NCI-H2171 (cell line): Measurements from ENCODE around the gene LDLRAD4.

Source experiments
- DNase-seq: peaks from one replicate; lab custom pipeline; 2025; lab: John Stamatoyannopoulos, UW

Gene LDLRAD4

DNA sequence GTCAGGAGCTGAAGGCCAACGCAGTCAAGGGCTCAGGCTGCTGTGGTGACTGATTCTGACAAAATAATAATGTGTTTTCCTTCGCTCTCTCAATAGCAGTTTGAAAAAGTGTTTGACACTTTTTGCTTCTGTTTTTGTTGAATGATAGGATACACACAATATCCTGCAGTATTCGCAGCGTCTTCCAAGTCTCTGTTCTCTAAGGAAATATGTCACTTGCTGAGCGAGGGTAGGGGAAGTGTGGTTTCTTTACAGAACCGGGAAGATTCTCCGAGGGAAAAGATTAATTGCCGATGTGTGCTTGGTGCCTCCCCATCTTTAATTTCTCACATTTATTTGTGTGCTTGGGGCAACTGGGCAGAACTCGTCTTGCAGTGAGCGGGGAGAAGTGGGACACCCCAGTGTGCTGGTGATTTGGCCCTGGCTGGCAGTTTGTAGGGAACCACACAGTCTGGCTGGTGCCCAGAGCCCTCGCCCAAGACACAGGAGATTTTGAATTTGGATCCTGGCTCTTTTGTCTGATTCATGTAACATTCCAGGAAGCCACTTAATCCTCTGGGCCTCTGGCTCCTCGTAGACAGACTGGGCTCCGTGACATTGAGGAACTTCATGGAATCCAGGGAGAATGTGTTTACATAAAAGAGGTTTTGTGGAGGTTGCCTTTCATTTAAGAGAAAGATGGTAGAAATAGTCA, 169.4 kb downstream of the LDLRAD4 start:
- no peak for DNase-seq

DNA sequence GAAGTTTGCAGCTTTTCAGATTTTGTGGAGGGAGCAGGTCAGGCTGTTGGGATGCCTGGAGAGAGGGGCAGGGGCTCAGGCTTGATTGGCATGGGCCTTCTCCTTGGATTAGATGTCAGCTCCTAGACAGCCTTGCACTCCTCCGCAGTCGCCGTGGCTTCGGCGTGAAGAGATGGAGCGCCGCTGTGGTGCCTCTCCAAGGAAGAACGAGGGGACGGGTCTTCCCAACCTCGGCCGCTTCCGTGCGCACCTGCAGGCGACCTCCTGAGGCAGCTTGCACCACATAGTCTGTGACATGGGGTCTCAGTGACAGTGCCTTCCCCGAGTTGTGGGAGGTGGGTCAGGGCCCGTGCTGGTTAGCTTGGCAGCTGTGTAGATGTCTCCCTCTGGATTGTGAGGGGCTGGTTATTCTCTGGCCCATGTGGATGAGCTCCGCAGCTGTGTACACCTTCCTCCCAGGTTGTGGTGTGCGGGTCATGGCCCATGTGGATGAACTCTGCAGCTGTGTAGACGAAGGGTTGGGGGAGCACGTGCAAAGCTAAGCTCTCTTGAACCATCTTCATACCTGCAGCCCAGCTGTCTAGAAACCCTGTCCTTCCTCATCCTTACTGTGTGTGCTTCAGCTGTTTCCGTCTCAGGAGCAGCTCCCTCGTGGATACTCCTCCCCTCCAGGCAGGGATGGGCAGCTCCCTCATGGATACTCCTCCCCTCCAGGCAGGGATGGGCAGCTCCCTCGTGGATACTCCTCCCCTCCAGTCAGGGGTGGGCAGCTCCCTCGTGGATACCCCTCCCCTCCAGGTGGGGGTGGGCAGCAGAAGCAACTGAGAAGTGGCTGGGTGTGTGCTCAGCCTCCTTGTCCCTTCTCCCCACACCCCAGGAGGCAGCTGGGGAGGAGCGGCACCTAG, 170.3 kb downstream of the LDLRAD4 start:
- DNase-seq: no peak

DNA sequence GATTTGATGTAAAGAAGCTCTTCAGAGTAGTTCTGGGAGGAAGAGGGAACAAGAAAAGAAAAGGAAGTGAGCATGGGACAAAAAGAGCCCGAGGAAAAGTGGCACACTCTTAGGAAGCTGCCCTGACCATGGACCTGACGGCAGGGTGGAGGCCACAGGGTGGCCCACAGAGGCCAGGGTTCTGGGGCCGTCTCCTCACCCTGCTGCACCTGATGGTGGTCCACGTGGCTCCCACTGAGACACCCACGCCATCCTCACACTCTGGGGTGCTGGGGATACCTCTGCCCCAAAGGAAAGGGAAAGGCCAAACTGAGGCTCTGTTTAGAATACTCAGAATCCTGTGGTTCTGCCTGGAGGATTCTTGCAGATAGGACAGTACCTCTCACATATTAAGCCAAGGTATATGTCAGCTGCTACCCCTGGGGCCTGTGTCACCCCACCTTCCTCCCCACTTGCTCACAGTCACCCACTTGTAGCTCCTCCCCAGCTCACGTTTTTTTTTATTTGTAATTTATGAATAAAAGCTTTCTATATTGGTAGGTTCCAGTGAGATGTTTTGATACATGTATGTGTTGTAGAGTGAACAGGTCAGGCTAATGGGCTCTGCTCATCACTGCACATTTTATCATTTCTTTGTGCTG, 171.1 kb downstream of the LDLRAD4 start:
- DNase-seq: no peak

DNA sequence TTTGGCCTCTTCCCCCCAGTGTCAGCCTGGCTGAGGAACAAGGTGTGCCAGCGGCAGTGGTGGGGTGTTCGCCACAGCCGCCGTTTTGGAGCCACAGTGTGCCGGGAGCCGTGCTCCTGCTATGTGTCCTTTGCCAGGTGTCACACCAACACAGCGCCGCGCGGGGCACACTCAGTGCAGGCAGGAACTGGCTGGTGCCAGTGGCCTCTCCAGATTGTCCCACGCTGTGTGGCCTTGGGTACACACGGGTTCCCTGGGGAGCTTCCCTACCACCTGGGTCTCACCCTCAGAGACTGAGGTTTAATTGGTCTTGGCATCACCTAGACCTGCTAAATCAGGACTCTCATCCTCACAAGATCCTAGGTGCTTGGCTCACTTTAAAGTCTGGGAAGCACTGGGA, 171.6 kb downstream of the LDLRAD4 start:
- DNase-seq: no peak

DNA sequence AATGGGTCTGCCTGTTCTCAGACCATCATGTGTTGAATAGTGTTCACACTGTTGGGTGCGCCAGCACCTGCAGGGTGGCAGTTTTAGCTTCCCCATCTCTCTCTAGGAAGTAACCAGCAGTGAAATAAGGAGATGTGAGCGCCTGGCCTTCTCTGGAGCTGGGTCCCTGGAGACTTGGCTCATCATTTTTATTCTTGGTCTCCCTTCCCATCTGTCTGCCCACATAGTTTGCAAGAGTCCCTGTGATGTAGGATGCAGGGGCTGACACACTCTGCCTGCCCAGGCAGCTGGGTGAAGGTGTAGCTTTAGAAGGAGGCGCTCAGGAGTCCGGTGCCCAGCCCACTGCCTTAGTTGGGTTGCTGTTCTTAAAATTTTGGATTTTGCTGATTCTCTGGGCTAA, 172.2 kb downstream of the LDLRAD4 start:
- DNase-seq: peak; percentile 14

DNA sequence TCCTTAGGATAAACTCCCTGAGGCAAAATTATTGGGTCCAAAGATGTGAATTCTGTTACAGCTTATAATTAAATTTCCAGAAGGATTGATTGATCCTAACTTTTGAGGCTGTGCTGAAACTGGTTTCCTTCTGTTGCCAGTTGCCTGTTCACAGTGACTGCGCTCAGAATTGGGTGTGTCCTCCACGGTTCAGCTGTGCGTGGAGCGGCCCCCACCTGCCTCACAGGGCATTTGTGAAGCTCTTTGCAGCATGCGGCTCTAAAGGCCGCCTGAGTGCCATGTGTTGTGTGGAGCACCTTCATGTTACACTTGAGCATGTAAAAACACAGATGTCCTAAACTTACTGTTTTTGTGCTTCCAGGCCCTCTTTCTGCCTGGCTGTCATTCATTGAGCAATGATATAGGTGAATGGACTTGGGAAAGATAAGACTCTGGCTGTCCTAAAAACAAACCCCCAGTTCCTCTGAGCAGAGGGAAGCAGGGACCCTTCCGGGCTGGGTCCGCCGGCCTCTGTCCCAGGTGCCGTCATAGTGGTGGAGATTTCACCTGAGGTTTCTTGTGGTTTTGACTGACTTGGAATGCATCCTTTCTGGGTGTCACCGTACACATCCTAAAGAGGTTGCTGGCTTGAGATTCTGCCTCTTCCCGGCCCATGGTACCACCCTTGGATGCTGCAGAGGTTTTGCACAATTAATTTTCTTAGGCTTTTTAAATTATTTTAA, 173.6 kb downstream of the LDLRAD4 start:
- DNase-seq: no peak

DNA sequence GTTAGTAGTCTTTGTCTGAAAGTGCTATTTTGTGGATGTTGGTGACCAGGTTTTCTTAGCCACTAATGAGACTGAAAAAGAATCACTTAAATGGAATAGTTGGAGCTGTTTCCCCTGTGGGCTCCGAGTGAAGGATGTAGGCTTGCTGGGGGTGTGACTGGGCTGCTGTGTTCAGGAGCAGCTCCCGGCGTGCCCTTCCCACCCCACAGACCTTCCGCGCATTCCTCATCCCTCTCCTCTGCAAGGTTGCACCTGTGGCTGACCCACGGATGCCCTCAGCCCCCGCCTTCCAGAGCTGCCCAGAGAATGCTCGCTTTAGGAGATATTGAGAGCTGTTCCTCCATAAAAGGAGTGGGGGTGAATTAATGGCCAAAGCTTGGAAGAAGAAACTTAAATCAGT, 174.3 kb downstream of the LDLRAD4 start:
- DNase-seq: no peak

DNA sequence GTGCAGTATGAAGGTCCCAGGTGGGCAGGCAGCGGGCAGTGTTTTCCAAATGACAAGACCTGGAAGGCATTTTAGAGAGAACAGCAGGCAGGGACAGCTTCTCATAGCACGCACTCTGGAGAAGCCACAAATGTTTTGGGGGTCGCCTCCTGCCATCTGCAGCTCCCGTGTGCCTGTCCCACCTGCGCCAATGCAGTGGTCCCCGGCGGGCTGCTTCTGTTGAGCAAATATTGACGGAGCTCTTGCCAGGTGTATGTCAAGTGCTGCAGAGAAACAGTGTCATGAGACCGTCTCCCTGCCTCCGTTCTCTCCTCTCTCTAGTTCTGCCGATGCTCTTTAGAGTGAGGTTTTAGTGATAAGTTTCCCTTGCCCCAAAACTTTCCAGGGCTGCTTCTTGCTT, 174.8 kb downstream of the LDLRAD4 start:
- peak; percentile 24 for DNase-seq

DNA sequence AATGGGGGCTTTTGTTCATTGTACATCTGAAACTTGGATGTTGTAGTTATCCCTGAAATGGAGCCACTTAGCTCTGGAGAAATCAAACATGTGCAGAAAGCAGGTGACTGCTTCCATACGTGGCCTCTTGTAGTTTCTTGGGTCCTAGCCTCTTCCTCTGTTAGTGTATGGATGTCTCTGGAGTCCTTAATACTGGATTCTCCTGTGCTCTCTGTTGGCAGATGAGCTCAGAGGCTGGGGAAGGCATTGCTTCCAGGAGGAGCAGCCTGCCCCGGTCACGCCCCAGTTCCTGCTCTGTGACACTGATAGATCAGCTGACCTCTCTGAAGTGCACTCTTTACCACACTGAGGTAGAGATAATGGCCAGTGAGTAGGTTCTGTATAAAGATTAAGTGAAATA, 176.2 kb downstream of the LDLRAD4 start:
- DNase-seq: no peak

DNA sequence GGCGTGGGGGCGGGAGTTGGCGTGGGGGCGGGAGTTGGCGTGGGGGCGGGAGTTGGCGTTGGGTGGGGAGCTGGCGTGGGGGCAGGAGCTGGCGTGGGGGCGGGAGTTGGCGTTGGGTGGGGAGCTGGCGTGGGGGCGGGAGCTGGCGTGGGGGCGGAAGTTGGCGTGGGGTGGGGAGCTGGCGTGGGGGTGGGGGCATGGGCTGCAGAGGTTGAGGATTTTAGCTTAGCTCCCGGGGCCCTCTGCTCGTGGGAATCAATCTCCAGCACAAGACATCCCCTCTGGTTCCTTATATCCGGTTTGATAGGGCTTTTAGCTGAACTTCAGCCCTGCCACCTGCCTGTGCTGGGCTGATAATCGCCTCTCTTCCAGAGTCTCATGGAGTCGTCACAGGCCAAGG, 177.0 kb downstream of the LDLRAD4 start:
- no peak for DNase-seq

DNA sequence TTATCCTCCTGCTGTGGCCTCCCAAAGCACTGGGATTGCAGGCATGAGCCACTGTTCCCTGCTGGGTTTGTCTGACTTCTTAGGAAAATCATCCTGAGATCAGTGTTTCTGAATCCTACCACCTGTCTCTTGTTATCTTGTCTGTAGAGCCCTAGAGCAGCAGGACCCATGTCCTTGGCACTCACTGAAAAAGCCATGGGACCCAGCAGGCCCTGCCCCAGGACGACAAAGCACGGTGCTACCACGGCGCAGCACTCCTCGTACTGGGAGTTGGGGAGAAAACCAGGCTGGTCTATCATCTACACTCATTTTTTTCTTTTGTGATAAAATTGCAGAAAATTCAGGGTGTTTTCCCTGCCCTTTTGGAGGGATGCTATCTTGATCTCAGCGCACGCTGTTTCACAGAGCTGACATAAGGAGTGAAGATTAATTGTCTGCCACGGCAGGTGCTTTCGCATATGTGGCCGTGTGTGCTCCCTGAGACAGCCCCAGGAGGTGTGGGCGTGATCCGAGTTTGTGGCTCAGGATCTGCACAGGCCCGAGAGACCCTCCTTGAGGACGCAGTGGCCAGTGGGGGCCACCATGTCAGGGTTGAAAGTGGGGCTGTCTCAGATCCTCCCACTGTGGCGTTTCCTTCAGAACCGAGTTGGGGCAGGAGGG, 179.1 kb downstream of the LDLRAD4 start:
- peak; percentile 34 for DNase-seq

DNA sequence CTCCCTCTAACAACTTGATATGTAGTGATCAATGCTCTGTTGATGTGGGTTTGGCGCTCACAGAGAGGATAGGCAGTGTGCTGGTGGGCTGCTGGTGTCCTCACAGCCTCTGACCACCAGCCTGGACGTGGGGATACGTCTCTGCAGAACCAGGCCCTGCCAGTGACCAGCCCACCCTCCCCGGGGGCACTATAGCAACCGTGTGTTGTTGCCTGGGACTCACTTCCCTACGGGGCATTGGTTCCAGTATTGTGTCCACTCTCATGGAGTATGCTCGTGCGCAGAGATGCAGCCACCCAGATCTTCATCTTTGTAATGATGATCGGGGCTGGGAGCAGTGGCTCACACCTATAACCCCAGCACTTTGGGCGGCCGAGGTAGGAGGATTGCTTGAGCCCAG, 180.1 kb downstream of the LDLRAD4 start:
- DNase-seq: no peak

DNA sequence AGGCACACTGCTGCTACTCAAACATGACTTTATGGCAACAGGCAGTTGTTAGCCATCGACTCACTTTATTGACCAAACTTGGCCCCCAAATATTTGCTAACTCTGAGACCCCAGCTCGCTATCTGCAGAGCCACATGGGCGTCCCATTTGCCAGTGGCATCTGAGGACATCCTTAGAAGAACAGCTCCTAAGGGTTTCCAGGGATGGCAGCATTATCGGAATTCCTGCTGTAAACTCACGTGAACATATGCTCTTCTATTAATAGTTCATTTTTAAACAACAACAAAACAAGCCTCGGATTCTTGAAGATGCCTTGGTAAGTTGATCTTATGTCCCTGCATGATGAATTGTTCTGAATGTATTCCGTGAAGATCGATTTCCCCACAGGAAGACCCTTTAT, 181.0 kb downstream of the LDLRAD4 start:
- DNase-seq: no peak

DNA sequence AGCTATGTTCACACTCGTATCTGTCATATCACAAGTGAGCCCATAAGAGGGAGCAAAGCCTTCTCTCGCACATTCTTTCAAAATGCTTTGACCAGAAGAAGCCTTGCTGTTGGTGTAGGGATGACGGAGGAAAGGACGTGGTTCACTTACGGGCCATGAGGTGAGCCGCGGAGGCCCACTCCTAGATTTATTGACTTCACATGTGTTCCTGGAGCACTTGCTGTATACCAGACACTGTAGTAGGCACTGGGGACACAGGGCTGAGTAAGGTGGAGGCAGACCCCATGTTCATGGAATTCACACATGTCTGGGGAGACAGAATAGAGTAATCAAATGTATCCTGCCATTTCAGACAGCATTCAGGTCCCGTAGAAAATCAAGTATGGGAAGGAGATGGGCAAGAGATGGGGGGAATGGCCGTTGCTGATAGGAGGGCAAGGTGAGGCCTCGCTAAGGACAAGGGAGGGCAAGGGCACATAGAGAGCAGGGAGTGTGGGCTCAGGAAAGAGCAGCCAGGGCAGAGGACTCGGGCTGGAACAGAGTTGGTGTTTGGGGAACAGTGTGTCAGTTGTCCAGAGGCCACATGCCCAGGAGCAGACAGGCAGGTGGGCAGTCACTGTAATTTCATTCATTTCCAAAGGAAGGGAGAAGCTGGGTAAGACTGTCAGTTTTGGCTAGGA, 182.2 kb downstream of the LDLRAD4 start:
- DNase-seq: no peak

DNA sequence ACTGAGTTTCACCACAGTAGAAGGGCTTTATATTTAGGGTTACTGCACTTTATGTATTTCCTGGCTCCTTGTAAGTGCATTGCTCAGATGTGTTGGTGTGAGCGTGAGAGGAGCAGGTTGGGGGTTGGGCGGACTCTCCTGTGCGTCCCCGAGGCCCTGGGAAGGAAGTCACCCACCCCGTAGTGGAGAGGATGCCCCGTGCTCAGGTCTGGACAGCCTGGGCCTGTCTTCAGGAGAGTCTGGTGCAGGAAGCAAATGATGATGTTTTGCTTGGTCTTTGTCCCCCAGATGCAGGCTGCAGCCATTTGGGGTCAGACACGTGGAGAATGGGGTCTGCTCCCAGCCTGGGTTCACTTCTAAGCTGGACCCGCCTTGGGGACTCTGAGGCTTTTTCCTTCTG, 182.8 kb downstream of the LDLRAD4 start:
- no peak for DNase-seq

DNA sequence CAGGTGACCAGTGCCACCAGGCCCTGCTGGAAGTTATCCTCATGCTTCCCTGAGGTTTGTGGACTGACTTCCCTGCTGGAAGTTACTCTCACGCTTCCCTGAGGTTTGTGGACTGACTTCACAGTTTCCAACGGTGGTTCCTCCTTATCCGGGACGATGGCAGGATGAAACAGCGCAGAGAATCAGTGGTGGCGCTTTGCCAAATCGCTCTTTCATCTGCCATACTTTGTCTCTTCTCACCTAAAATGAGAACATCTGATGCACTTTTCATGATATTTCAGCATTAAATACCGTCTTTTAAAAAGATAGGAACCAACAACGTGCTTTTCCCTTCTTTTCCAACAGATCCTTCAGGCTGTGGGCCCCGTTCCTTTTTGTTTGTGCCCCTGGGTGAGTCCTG, 183.3 kb downstream of the LDLRAD4 start:
- no peak for DNase-seq

DNA sequence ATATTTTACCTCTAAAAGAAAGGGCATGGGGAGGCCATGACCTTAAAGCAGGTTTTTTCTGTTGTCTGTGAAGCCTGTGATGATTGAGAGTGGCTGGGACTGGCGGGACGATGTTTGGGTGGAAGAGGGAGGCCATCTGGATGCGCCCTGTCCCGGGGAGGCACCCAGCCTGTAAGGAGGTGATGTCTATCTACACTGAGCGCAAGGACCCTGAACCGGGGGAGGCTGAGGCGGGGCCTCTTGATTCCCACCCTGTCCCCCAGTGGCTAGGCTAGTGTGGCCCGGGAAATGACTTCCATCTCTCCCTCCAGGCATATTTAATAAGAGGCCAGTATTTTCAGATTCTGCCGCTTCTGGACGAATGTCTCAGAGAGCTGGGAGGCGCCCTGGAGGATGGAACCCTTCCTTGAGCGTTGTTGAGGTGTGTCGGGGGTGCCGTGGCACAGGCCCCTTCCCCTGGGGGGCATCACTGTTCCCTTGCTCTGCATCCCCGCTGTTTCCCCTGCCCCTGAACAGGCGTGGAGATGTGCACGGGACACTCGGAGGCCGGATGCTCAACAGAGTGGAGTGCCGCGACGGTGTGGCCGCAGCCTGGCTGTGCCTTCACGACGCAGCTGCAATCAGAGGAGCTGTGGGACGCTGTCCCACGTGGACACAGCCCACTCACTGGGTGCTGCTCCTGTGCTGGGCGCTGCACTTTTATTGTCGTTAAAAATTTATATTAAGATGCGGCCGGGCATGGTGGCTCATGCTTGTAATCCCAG, 185.4 kb downstream of the LDLRAD4 start:
- DNase-seq: no peak

DNA sequence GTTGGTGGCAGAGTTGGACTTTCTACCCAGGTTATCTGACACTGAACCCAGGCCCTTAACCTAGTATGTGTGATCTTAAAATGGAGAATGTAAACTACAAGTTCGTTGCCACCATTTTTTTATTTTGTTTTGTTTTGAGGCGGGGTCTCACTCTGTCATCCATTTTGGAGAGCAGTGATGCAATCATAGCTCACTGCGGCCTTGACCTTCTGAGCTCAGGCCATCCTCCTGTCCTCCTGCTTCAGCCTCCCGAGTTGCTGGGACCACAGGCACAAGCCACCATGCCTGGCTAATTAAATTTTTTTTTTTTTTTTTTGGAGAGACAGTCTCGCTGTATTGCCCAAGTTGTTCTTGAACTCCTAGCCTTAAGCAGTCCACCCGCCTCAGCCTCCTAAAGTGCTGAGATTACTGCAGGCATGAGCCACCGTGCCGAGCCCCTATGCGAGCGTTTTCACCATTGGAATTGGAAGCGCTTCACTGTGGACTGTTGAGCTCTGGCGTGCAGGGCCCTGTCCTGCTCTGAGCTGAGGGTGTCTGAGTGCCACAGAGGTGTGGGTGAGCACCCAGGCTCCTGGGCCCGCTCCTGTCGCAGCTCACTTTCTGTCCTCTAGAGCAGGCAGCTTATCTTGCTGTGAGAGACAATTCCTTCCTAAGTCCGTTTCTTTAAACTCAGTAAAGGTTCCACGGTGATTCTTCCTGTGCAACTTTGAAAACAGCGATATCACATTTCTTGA, 186.9 kb downstream of the LDLRAD4 start:
- no peak for DNase-seq

DNA sequence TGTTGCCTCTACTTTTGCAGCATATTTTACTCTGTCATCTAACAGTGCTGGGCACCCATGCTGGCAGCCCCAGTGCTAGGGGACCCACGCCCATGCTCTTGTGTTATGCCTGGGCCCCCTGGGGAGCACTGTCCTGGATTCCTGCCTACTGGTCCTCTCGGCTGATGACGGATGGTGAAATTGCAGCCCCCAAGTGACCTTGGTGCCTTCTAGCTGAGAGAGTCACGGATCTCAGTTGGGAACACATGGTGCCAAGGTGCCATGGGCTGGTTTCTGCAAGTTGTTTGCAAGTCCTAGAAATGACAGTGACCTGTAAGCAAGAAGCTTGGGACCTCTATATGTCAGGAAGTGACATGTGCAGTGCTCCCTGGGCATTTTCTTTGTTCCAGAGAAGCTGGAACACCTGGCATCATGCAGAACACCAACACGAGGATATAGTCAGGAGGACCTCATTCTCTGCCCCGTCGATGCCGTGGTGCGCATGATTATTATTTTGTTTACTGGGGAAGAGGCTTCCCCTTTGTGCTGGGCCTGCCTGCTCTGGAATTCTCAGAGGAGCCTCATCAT, 187.6 kb downstream of the LDLRAD4 start:
- no peak for DNase-seq
